Measurements from ENCODE around the gene RAD21L1. TPM values are rescaled to one million over a fixed set of nuclear protein-coding genes. Genes with fewer than 3 reads are reported as not detected.

Gene RAD21L1
- total RNA-seq, 4 donors from 2014 or later: not detected

Other genes with a start within 250 kb of the RAD21L1 start
- gene RSPO4, start 223.7 kb upstream of the RAD21L1 start, total RNA-seq: under 1 TPM in 3 of 4 donors, not detected in 1; 0.27 to 0.47 (median 0.27) TPM
- 100 to 1,000 TPM in 3 of 4 donors, 10 to 100 TPM in 1; 99.6 to 118 (median 116) TPM for gene PSMF1, start 107.4 kb upstream of the RAD21L1 start, total RNA-seq
- gene TMEM74B, start 41.1 kb upstream of the RAD21L1 start, total RNA-seq: 1 to 10 TPM in 2 of 4 donors, not detected in 2; 1.5 to 1.8 TPM
- gene C20orf202, start 22.6 kb upstream of the RAD21L1 start, total RNA-seq: 1 to 10 TPM in 1 of 4 donors, under 1 TPM in 2, not detected in 1; 0.27 to 1.3 (median 0.62) TPM
- gene SNPH, start 40.2 kb downstream of the RAD21L1 start, total RNA-seq: 10 to 100 TPM in 3 of 4 donors, 1 to 10 TPM in 1; 9.8 to 31.6 (median 12.5) TPM
- gene SDCBP2, start 103.1 kb downstream of the RAD21L1 start, total RNA-seq: 10 to 100 TPM in 1 of 4 donors, 1 to 10 TPM in 3; 1.6 to 17.5 (median 3.5) TPM
- gene FKBP1A, start 167.0 kb downstream of the RAD21L1 start, total RNA-seq: 100 to 1,000 TPM in 1 of 4 donors, 10 to 100 TPM in 3; 78.6 to 116 (median 86.8) TPM
- gene NSFL1C, start 240.8 kb downstream of the RAD21L1 start, total RNA-seq: 10 to 100 TPM; 48.8 to 64.1 (median 53.5) TPM

Data from gastroesophageal sphincter (tissue), 4 donors.